ENCODE data around the gene EMP3. TPM values are rescaled to one million over a fixed set of nuclear protein-coding genes. Genes with fewer than 3 reads are reported as not detected.
A peak's percentile ranks its signal among the peaks of the same experiment; 100 is the strongest.

EMP3 gene
- 10 to 100 TPM; 36.3 to 74.2 (median 56.5) TPM for total RNA-seq

- Histone ChIP-seq H3K9me3 (no peaks in the 10 kb centered on the region), H3K27me3 (no peaks in the 10 kb centered on the region), H3K36me3 (peaks cover 0 to 25% of the 10 kb centered on the region in 2 donors), H3K27ac (peak within 1 kb of the TSS; percentile 78 to 98 (median 96)), H3K4me3 (peak within 1 kb of the TSS; percentile 58 to 60), H3K4me1 (peaks cover 0 to 93% (median 45%) of the 10 kb centered on the region in 3 donors)
- 2 to 6% methylated on average over 7 to 18 of the region's 22 CpGs for WGBS, 2 donors (ENCODE audit: low coverage in 1 of 2)
- TF ChIP-seq EP300 (IDR thresholded peaks at IDR 0.05) (no peak), POLR2AphosphoS5 (IDR thresholded peaks at IDR 0.05) (peak; percentile 81), POLR2A (IDR thresholded peaks at IDR 0.05) (peak; percentile 53 to 69), CTCF (IDR thresholded peaks at IDR 0.05) (no peak)
- peak; percentile 67 for ATAC-seq
Observed at GRCh38 chr19:48325265-48325910, at the start of gene EMP3. Gene EMP3 (plus strand): TSS chr19:48325552. CDS start chr19:48326845, 1,293 bp downstream.

- H3K9me3 ChIP-seq, result peaks cover 0 to 10% (median 0%) of the 10 kb centered on the region in 3 donors
- H3K27me3 ChIP-seq, result peaks cover 24% of the 10 kb centered on the region
- H3K36me3 ChIP-seq, result no peaks in the 10 kb centered on the region
- WGBS, 2 donors (ENCODE audit: low coverage in 1 of 2), result 100% methylated on average over 4 of the region's 9 CpGs; no CpG with 5 or more reads in 1 of the 2 donors
- ATAC-seq, result no peak
- H3K4me3 ChIP-seq, result no peak overlapping the region
- TF ChIP-seq POLR2A (IDR thresholded peaks at IDR 0.05) (no peak), CTCF (IDR thresholded peaks at IDR 0.05) (no peak), EP300 (IDR thresholded peaks at IDR 0.05) (no peak), POLR2AphosphoS5 (IDR thresholded peaks at IDR 0.05) (no peak)
- no peaks in the 10 kb centered on the region for H3K4me1 ChIP-seq
- H3K27ac ChIP-seq, result no peak overlapping the region
Observed at GRCh38 chr19:48279747-48280146, 45.6 kb upstream of the EMP3 start.

GRCh38 chr19:48283908-48284307 lies 41.4 kb upstream of the EMP3 start:
- no peak overlapping the region for H3K27ac ChIP-seq
- no peaks in the 10 kb centered on the region for H3K36me3 ChIP-seq
- no peaks in the 10 kb centered on the region for H3K4me1 ChIP-seq
- no peak for ATAC-seq
- TF ChIP-seq EP300 (IDR thresholded peaks at IDR 0.05) (no peak), POLR2AphosphoS5 (IDR thresholded peaks at IDR 0.05) (no peak), POLR2A (IDR thresholded peaks at IDR 0.05) (no peak), CTCF (IDR thresholded peaks at IDR 0.05) (no peak)
- no peak overlapping the region for H3K4me3 ChIP-seq
- H3K27me3 ChIP-seq, result peaks cover 14% of the 10 kb centered on the region
- WGBS, 2 donors (ENCODE audit: low coverage in 1 of 2), result 93 to 96% methylated on average over 4 to 6 of the region's 7 CpGs
- H3K9me3 ChIP-seq, result peaks cover 0 to 22% (median 0%) of the 10 kb centered on the region in 3 donors

- Histone ChIP-seq H3K4me3 (no peak overlapping the region), H3K36me3 (no peaks in the 10 kb centered on the region), H3K27ac (no peak overlapping the region), H3K4me1 (no peaks in the 10 kb centered on the region), H3K9me3 (peaks cover 0 to 22% (median 0%) of the 10 kb centered on the region in 3 donors), H3K27me3 (peaks cover 9% of the 10 kb centered on the region)
- 69 to 73% methylated on average over 4 of the region's 4 CpGs for WGBS, 2 donors (ENCODE audit: low coverage in 1 of 2)
- TF ChIP-seq POLR2A (IDR thresholded peaks at IDR 0.05), result no peak
- ATAC-seq, result no peak
Observed at GRCh38 chr19:48284896-48285295, 40.5 kb upstream of the EMP3 start.

GRCh38 chr19:48287748-48288147 lies 37.6 kb upstream of the EMP3 start:
- 79 to 91% methylated on average over 2 to 3 of the region's 3 CpGs for WGBS, 2 donors (ENCODE audit: low coverage in 1 of 2)
- no peak for TF ChIP-seq POLR2AphosphoS5 (IDR thresholded peaks at IDR 0.05)
- TF ChIP-seq POLR2A (IDR thresholded peaks at IDR 0.05), result no peak
- no peak for TF ChIP-seq CTCF (IDR thresholded peaks at IDR 0.05)
- TF ChIP-seq EP300 (IDR thresholded peaks at IDR 0.05), result no peak
- Histone ChIP-seq H3K4me1 (peaks cover 0 to 16% (median 4%) of the 10 kb centered on the region in 3 donors), H3K36me3 (no peaks in the 10 kb centered on the region), H3K9me3 (peaks cover 0 to 21% (median 0%) of the 10 kb centered on the region in 3 donors), H3K27ac (no peak overlapping the region), H3K4me3 (no peak overlapping the region), H3K27me3 (peaks cover 14% of the 10 kb centered on the region)
- no peak for ATAC-seq

Measured in gastroesophageal sphincter (tissue), 4 donors.